A673 (cell line): ENCODE results near the gene GTF3C5. TPM values are rescaled to one million over a fixed set of nuclear protein-coding genes. Genes with fewer than 3 reads are reported as not detected.
"Not testable (repeated sequence)": the region's sequence is repeated elsewhere in the genome, so short reads cannot be mapped to it uniquely, and the experiment has no call there.

ENCODE experiments used
- BruUV-seq: library from RNA; stranded (reverse); fragments of 400-500 nt; replicated peaks from 2 replicates; lab custom pipeline; 2021; lab: Mats Ljungman, UMichigan
- CTCF ChIA-PET: fragments of 300-600 bp; sonication (Branson Sonifier 250); formaldehyde crosslinking; loops from one replicate; lab custom pipeline; 2022; ENCODE audit warnings: antibody characterized with exemption; lab: Charles Lee
- POLR2A ChIA-PET: fragments of 300-600 bp; sonication (Branson Sonifier 250); formaldehyde crosslinking; loops from one replicate; lab custom pipeline; 2022; ENCODE audit warnings: antibody characterized with exemption; ENCODE audit not compliant: low non-redundant PET; lab: Charles Lee
- DNase-seq: peaks from one replicate; pipeline ENCODE4 v3.0.0-alpha.2; 2015; ENCODE audit warnings: low spot score
- H3K27ac ChIP-seq: fragments of 200-600 bp; sonication (generic); 2 replicates; pipeline ENCODE4 v1.5.1; 2016; ENCODE audit warnings: mixed run types, low read depth, mild to moderate bottlenecking, mixed read lengths, antibody characterized with exemption, low read length; ENCODE audit not compliant: poor library complexity, severe bottlenecking
- H3K27me3 ChIP-seq: fragments of 200-600 bp; sonication (generic); replicated peaks from 2 replicates; pipeline ENCODE4 v1.6.1; 2017; ENCODE audit warnings: mixed run types, low read depth, mild to moderate bottlenecking, mixed read lengths, antibody characterized with exemption, low read length; ENCODE audit not compliant: insufficient read depth, poor library complexity
- H3K36me3 ChIP-seq: fragments of 200-600 bp; sonication (generic); 2 replicates; pipeline ENCODE4 v1.6.1; 2016; ENCODE audit warnings: mixed run types, mild to moderate bottlenecking, mixed read lengths, antibody characterized with exemption, low read length; ENCODE audit not compliant: insufficient read depth, poor library complexity, severe bottlenecking
- H3K4me1 ChIP-seq: fragments of 200-600 bp; sonication (generic); 2 replicates; pipeline ENCODE4 v1.6.1; 2017; ENCODE audit warnings: mixed run types, mild to moderate bottlenecking, mixed read lengths, antibody characterized with exemption, low read length; ENCODE audit not compliant: insufficient read depth, poor library complexity, severe bottlenecking
- H3K4me3 ChIP-seq: fragments of 200-600 bp; sonication (generic); 2 replicates; pipeline ENCODE4 v1.5.1; 2016; ENCODE audit warnings: low read depth, mixed run types, mild to moderate bottlenecking, mixed read lengths, low read length; ENCODE audit not compliant: poor library complexity, severe bottlenecking
- H3K9me3 ChIP-seq: fragments of 200-600 bp; sonication (generic); 2 replicates; pipeline ENCODE4 v1.6.1; 2016; ENCODE audit warnings: mixed run types, low read depth, mild to moderate bottlenecking, mixed read lengths, antibody characterized with exemption, low read length; ENCODE audit not compliant: poor library complexity, severe bottlenecking
- CTCF ChIP-seq: fragments of 300-800, 200-600 bp; sonication (generic); conservative IDR thresholded peaks from 2 replicates; pipeline ENCODE4 v1.5.1; 2017; ENCODE audit warnings: low read depth, mild to moderate bottlenecking, antibody characterized with exemption, low read length, moderate library complexity, mixed read lengths
- EZH2 ChIP-seq: fragments of 200-600 bp; sonication (generic); IDR thresholded peaks from 2 replicates; pipeline ENCODE4 v1.6.1; 2017; ENCODE audit warnings: borderline replicate concordance, low read depth, mild to moderate bottlenecking, mixed read lengths, antibody characterized with exemption, low read length; ENCODE audit not compliant: poor library complexity, severe bottlenecking
- intact Hi-C: fragments of 100-400 bp; cut with micrococcal nuclease; formaldehyde crosslinking; loops from one replicate; pipeline ENCODE4 v1.10.0; 2022; ENCODE audit not compliant: unreplicated experiment
- total RNA-seq: library from RNA; stranded (reverse); gene quantifications from 2 replicates; pipeline ENCODE4 v1.2.3, GENCODE V29; 2021

Gene GTF3C5
- total RNA-seq, 1 experiment from 2014 or later: 99.9 TPM

GRCh38 chr9:133040892-133041479, 10.2 kb downstream of the GTF3C5 start:
- intact Hi-C loops: loop anchor here (5.0 kb wide), 1 partner anchor 106 kb away; no protein-coding TSS in a partner anchor

GRCh38 chr9:133041958-133042357, 11.2 kb downstream of the GTF3C5 start:
- H3K27me3 ChIP-seq: no peaks in the 10 kb centered on the region
- POLR2A ChIA-PET: no interaction called here
- TF ChIP-seq EZH2: no peak
- no peak for DNase-seq
- CTCF ChIA-PET: no interaction called here
- peaks cover 10% of the 10 kb centered on the region for H3K4me1 ChIP-seq
- H3K4me3 ChIP-seq: no peak overlapping the region
- H3K9me3 ChIP-seq: no peaks in the 10 kb centered on the region
- BruUV-seq: no TSS peak
- H3K27ac ChIP-seq: no peak overlapping the region
- peaks cover 39% of the 10 kb centered on the region for H3K36me3 ChIP-seq
- intact Hi-C loops: loop anchor here (5.0 kb wide), 1 partner anchor 105 kb away; no protein-coding TSS in a partner anchor

More at GRCh38 chr9:133040892-133041479, 10.2 kb downstream of the GTF3C5 start:
- H3K9me3 ChIP-seq, H3K4me3 ChIP-seq, CTCF ChIA-PET, H3K27ac ChIP-seq, H3K27me3 ChIP-seq, BruUV-seq: not testable (repeated sequence)
- H3K36me3 ChIP-seq: peaks cover 32% of the 10 kb centered on the region
- POLR2A ChIA-PET: interaction anchor here (0.6 kb wide), 1 partner anchor 1577 kb away, joined by 3 read pairs; no protein-coding TSS in a partner anchor
- DNase-seq: peak; percentile 66
- peaks cover 10% of the 10 kb centered on the region for H3K4me1 ChIP-seq
- peak; percentile 56 for TF ChIP-seq CTCF

GRCh38 chr9:133042676-133043075, 11.9 kb downstream of the GTF3C5 start:
- POLR2A ChIA-PET: no interaction called here

More at GRCh38 chr9:133042676-133043075, 11.9 kb downstream of the GTF3C5 start:
- Histone ChIP-seq H3K9me3 (no peaks in the 10 kb centered on the region), H3K27ac (no peak overlapping the region), H3K4me3 (no peak overlapping the region), H3K4me1 (peaks cover 10% of the 10 kb centered on the region), H3K27me3 (no peaks in the 10 kb centered on the region), H3K36me3 (peaks cover 45% of the 10 kb centered on the region)
- BruUV-seq: no TSS peak
- DNase-seq: no peak
- CTCF ChIA-PET: no interaction called here
- intact Hi-C loops: loop anchor here (5.0 kb wide), 1 partner anchor 105 kb away; no protein-coding TSS in a partner anchor
- TF ChIP-seq CTCF (no peak), EZH2 (no peak)
